Stimulated activated CD8-positive, alpha-beta memory T cell treated with anti-CD3 and anti-CD28 coated beads, Interleukin-15, amount 100 ng/mL, for 48 hours (primary cell): ENCODE measurements around the gene CPAMD8.
"Not testable (repeated sequence)": the region's sequence is repeated elsewhere in the genome, so short reads cannot be mapped to it uniquely, and the experiment has no call there.

ENCODE experiments used
- DNase-seq, 2 donors: peaks; one replicate each; pipeline ENCODE4 v3.0.0-alpha.2; 2020; ENCODE audit warnings: low read depth in 2 of 2

Gene CPAMD8

GRCh38 chr19:17001603-17002183 is 24.9 kb downstream of the CPAMD8 start:
- DNase-seq = peak; percentile 25 to 44

GRCh38 chr19:16998635-16999194 is 27.9 kb downstream of the CPAMD8 start:
- no peak for DNase-seq

GRCh38 chr19:16996838-16997490 is 29.6 kb downstream of the CPAMD8 start:
- DNase-seq = not testable (repeated sequence)

GRCh38 chr19:16988661-16989060 is 37.9 kb downstream of the CPAMD8 start:
- DNase-seq = no peak

- no peak for DNase-seq
These were observed 41.2 kb downstream of the CPAMD8 start for GRCh38 chr19:16985403-16985802.

GRCh38 chr19:16982586-16982985 is 44.0 kb downstream of the CPAMD8 start:
- DNase-seq = not testable (repeated sequence)

GRCh38 chr19:16978839-16979802 is 47.5 kb downstream of the CPAMD8 start:
- no peak for DNase-seq

- DNase-seq = no peak
These were observed 48.5 kb downstream of the CPAMD8 start for GRCh38 chr19:16978156-16978555.

GRCh38 chr19:16977306-16977705 is 49.3 kb downstream of the CPAMD8 start:
- DNase-seq = no peak

GRCh38 chr19:16976446-16976845 is 50.2 kb downstream of the CPAMD8 start:
- DNase-seq = no peak

- DNase-seq = no peak
These were observed 55.8 kb downstream of the CPAMD8 start for GRCh38 chr19:16970821-16971220.

GRCh38 chr19:16969135-16969534 is 57.5 kb downstream of the CPAMD8 start:
- no peak for DNase-seq

- not testable (repeated sequence) for DNase-seq
These were observed 65.4 kb downstream of the CPAMD8 start for GRCh38 chr19:16960996-16961822.

- not testable (repeated sequence) for DNase-seq
These were observed 68.3 kb downstream of the CPAMD8 start for GRCh38 chr19:16958277-16958676.

GRCh38 chr19:16957855-16958254 is 68.8 kb downstream of the CPAMD8 start:
- no peak for DNase-seq

GRCh38 chr19:16957151-16957701 is 69.4 kb downstream of the CPAMD8 start:
- DNase-seq = no peak

GRCh38 chr19:16955161-16955560 is 71.4 kb downstream of the CPAMD8 start:
- no peak for DNase-seq

GRCh38 chr19:16952046-16952445 is 74.6 kb downstream of the CPAMD8 start:
- no peak for DNase-seq

- no peak for DNase-seq
These were observed 75.1 kb downstream of the CPAMD8 start for GRCh38 chr19:16951529-16951928.

- no peak for DNase-seq
These were observed 77.0 kb downstream of the CPAMD8 start for GRCh38 chr19:16949496-16950023.
